ENCODE measurements around the gene CHTOP. TPM values are rescaled to one million over a fixed set of nuclear protein-coding genes. Genes with fewer than 3 reads are reported as not detected.

Gene CHTOP
- total RNA-seq, 4 donors from 2014 or later = 34.5 to 43.8 (median 37.6) TPM

GRCh38 chr1:153659175-153659534 is 25.3 kb downstream of the CHTOP start:
- peaks cover 23 to 44% (median 38%) of the 10 kb centered on the region in 4 donors for H3K36me3 ChIP-seq
- TF ChIP-seq POLR2AphosphoS5 (IDR thresholded peaks at IDR 0.05) = no peak
- TF ChIP-seq CTCF (IDR thresholded peaks at IDR 0.05) = no peak
- no peak for TF ChIP-seq EP300 (IDR thresholded peaks at IDR 0.05)
- TF ChIP-seq POLR2A (IDR thresholded peaks at IDR 0.05; ENCODE audit: low read depth) = no peak
- intact Hi-C loops (cut with DNase I) = loop anchor here (10.0 kb wide), 1 partner anchor 84 kb away; no protein-coding TSS in a partner anchor

GRCh38 chr1:153659656-153660055 is 25.8 kb downstream of the CHTOP start:
- no peaks in the 10 kb centered on the region for H3K9me3 ChIP-seq
- H3K4me3 ChIP-seq = peak overlapping the region; percentile 66 to 81 (median 70)
- 84% methylated on average over 9 of the region's 9 CpGs for WGBS
- TF ChIP-seq CTCF (IDR thresholded peaks at IDR 0.05) (no peak), POLR2AphosphoS5 (IDR thresholded peaks at IDR 0.05) (no peak)
- peak overlapping the region in 3 of 4 donors; percentile 87 to 97 (median 92) for H3K27ac ChIP-seq (replicated peaks in 1 of 4)
- peaks cover 28 to 49% (median 43%) of the 10 kb centered on the region in 4 donors for H3K36me3 ChIP-seq
- intact Hi-C loops (cut with DNase I) = loop anchor here (10.0 kb wide), 1 partner anchor 85 kb away; no protein-coding TSS in a partner anchor
- no peaks in the 10 kb centered on the region for H3K27me3 ChIP-seq
- H3K4me1 ChIP-seq = peaks cover 10 to 19% (median 13%) of the 10 kb centered on the region in 4 donors
- no peak for DNase-seq (ENCODE audit: extremely low spot score)

More at GRCh38 chr1:153659175-153659534, 25.3 kb downstream of the CHTOP start:
- DNase-seq (ENCODE audit: extremely low spot score) = no peak
- Histone ChIP-seq H3K9me3 (no peaks in the 10 kb centered on the region), H3K27ac (replicated peaks in 1 of 4) (peak overlapping the region; percentile 87 to 97 (median 92)), H3K27me3 (no peaks in the 10 kb centered on the region), H3K4me3 (peak overlapping the region; percentile 66 to 81 (median 70)), H3K4me1 (peaks cover 10 to 19% (median 13%) of the 10 kb centered on the region in 4 donors)
- WGBS = 32% methylated on average over 8 of the region's 8 CpGs

- TF ChIP-seq CTCF (IDR thresholded peaks at IDR 0.05) (no peak), EP300 (IDR thresholded peaks at IDR 0.05) (no peak), POLR2AphosphoS5 (IDR thresholded peaks at IDR 0.05) (no peak), POLR2A (IDR thresholded peaks at IDR 0.05; ENCODE audit: low read depth) (no peak)
- no peaks in the 10 kb centered on the region for H3K27me3 ChIP-seq
- peaks cover 10 to 19% (median 13%) of the 10 kb centered on the region in 4 donors for H3K4me1 ChIP-seq
- peak overlapping the region in 1 of 4 donors; percentile 5 for H3K27ac ChIP-seq (replicated peaks in 1 of 4)
- DNase-seq (ENCODE audit: extremely low spot score) = no peak
- whole genome bisulfite sequencing = 62% methylated on average over 8 of the region's 9 CpGs
- intact Hi-C loops (cut with DNase I) = no loop called here
- H3K36me3 ChIP-seq = peaks cover 43 to 65% (median 59%) of the 10 kb centered on the region in 4 donors
- H3K4me3 ChIP-seq = no peak overlapping the region
- H3K9me3 ChIP-seq = no peaks in the 10 kb centered on the region
These were observed 27.3 kb downstream of the CHTOP start for GRCh38 chr1:153661111-153661708.

GRCh38 chr1:153662269-153662668 is 28.4 kb downstream of the CHTOP start:
- Histone ChIP-seq H3K9me3 (no peaks in the 10 kb centered on the region), H3K36me3 (peaks cover 54 to 75% (median 69%) of the 10 kb centered on the region in 4 donors), H3K4me3 (no peak overlapping the region), H3K27me3 (no peaks in the 10 kb centered on the region), H3K27ac (replicated peaks in 1 of 4) (no peak overlapping the region), H3K4me1 (peaks cover 10 to 19% (median 13%) of the 10 kb centered on the region in 4 donors)
- TF ChIP-seq EP300 (IDR thresholded peaks at IDR 0.05) = no peak
- TF ChIP-seq POLR2AphosphoS5 (IDR thresholded peaks at IDR 0.05) = no peak
- TF ChIP-seq POLR2A (IDR thresholded peaks at IDR 0.05; ENCODE audit: low read depth) = no peak
- no peak for TF ChIP-seq CTCF (IDR thresholded peaks at IDR 0.05)
- DNase-seq (ENCODE audit: extremely low spot score) = no peak
- intact Hi-C loops (cut with DNase I) = no loop called here
- 47% methylated on average over 2 of the region's 2 CpGs for WGBS

All from esophagus muscularis mucosa (tissue), 4 donors.